Endodermal cell (in vitro differentiated cells): Measurements from ENCODE around the gene TAF8. TPM values are rescaled to one million over a fixed set of nuclear protein-coding genes. Genes with fewer than 3 reads are reported as not detected.
A peak's percentile ranks its signal among the peaks of the same experiment; 100 is the strongest.

Experiments
- DNase-seq: peaks from one replicate; pipeline ENCODE4 v3.0.0-alpha.2; 2017
- H3K27ac ChIP-seq: 2 replicates; pipeline ENCODE4 v1.5.1; 2013; ENCODE audit warnings: mild to moderate bottlenecking, low read depth, low read length, moderate library complexity
- H3K27me3 ChIP-seq: 2 replicates; pipeline ENCODE4 v1.6.1; 2013; ENCODE audit warnings: mild to moderate bottlenecking, low read length, moderate library complexity; ENCODE audit not compliant: insufficient read depth, control insufficient read depth, poor library complexity, severe bottlenecking
- H3K36me3 ChIP-seq: 2 replicates; pipeline ENCODE4 v1.7.0; 2013; ENCODE audit warnings: mild to moderate bottlenecking, low read length, moderate library complexity; ENCODE audit not compliant: control insufficient read depth, insufficient read depth
- H3K4me1 ChIP-seq: one replicate; pipeline ENCODE4 v1.7.0; 2013; ENCODE audit warnings: low read length; ENCODE audit not compliant: control insufficient read depth, insufficient read depth
- H3K4me3 ChIP-seq: 2 replicates; pipeline ENCODE4 v1.5.1; 2013; ENCODE audit warnings: mild to moderate bottlenecking, low read length, moderate library complexity
- H3K9ac ChIP-seq: 2 replicates; pipeline ENCODE4 v1.6.1; 2013; ENCODE audit warnings: mild to moderate bottlenecking, low read length, moderate library complexity; ENCODE audit not compliant: poor library complexity, severe bottlenecking; ENCODE audit errors: extremely low read depth
- H3K9me3 ChIP-seq: 2 replicates; pipeline ENCODE4 v1.6.1; 2013; ENCODE audit warnings: mild to moderate bottlenecking, low read length, moderate library complexity; ENCODE audit not compliant: control insufficient read depth
- H3K27ac Mint-ChIP-seq: 2 replicates; pipeline ENCODE4 v1.8.0; 2020; ENCODE audit warnings: mixed read lengths
- H3K27me3 Mint-ChIP-seq: 2 replicates; pipeline ENCODE4 v1.8.0; 2021; ENCODE audit warnings: mild to moderate bottlenecking, mixed read lengths; ENCODE audit not compliant: insufficient read depth
- H3K36me3 Mint-ChIP-seq: 2 replicates; pipeline ENCODE4 v1.8.0; 2020; ENCODE audit warnings: low read depth, mixed read lengths
- H3K4me1 Mint-ChIP-seq: 2 replicates; pipeline ENCODE4 v1.8.0; 2020; ENCODE audit warnings: mixed read lengths
- H3K4me3 Mint-ChIP-seq: 2 replicates; pipeline ENCODE4 v1.8.0; 2020; ENCODE audit warnings: mild to moderate bottlenecking, moderate library complexity, mixed read lengths
- H3K9me3 Mint-ChIP-seq: 2 replicates; pipeline ENCODE4 v1.8.0; 2020; ENCODE audit warnings: mild to moderate bottlenecking, mixed read lengths
- WGBS, 2 experiments: methylation state at CpG; one replicate each; pipeline versions ENCODE4 v1.1.5 to v1.1.7; 2013; ENCODE audit warnings: missing lambda C conversion rate in 2 of 2, mixed read lengths in 1 of 2; ENCODE audit not compliant: insufficient coverage in 1 of 2, insufficient read length in 1 of 2; 5-methylcytosine and 5-hydroxymethylcytosine counted together
- total RNA-seq, 2 donors: library from RNA; stranded (reverse); fragmentation: NEBNext Ultra II Directional in 1 of 2; extraction: Animal tissue kit (Norgen Biotek cat#: 25700) in 1 of 2; gene quantifications; 2 replicates in 1 of 2; 3 replicates in 1 of 2; pipeline ENCODE4 v1.2.1, GENCODE V29; 2021
- TF ChIP-seq, protein P1 (sequence below): fragments of 200-600 bp; sonication (generic); conservative IDR thresholded peaks from 2 replicates; pipeline ENCODE4 v1.5.0; 2021; ENCODE audit warnings: antibody characterized with exemption, mild to moderate bottlenecking

Gene TAF8
- total RNA-seq, 2 donors from 2014 or later = 27.9 to 31.0 TPM

DNA sequence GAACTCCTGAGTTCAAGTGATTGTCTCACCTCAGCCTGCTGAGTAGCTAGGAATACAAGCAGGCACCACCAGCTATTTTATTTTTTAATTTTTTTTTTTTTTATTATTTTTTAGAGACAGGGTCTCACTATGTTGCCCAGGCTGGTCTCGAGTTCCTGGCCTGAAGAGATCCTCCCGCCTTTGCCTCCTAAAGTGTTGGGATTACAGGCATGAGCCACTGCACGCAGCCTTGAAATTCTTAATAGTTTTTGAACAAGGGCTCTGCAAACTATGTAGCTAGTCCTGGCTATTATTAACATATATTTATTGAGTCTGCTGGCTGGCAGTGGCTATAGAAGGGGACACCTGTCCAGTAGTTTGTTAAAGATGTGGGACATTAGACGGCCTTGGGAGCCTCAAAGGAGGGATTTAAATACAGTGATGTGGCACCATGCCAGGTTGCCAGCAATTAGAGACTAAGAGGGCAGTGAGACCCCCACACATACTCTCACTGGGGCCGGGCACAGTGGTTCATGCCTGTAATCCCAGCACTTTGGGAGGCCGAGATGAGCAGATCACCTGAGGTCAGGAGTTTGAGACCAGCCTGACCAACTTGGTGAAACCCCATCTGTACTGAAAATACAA, 21.1 kb upstream of the TAF8 start:
- H3K9me3 ChIP-seq = no peaks in the 10 kb centered on the region
- H3K27ac ChIP-seq = no peak overlapping the region
- H3K27ac Mint-ChIP-seq = peak overlapping the region; percentile 91
- peaks cover 25% of the 10 kb centered on the region for H3K4me1 Mint-ChIP-seq
- no peaks in the 10 kb centered on the region for H3K27me3 ChIP-seq
- 90 to 100% methylated on average over 4 to 6 of the region's 6 CpGs for WGBS, 2 experiments
- H3K9me3 Mint-ChIP-seq = no peaks in the 10 kb centered on the region
- H3K36me3 ChIP-seq = no peaks in the 10 kb centered on the region
- H3K27me3 Mint-ChIP-seq = peaks cover 3% of the 10 kb centered on the region
- H3K36me3 Mint-ChIP-seq = no peaks in the 10 kb centered on the region
- no peak overlapping the region for H3K4me3 Mint-ChIP-seq
- H3K9ac ChIP-seq = peak overlapping the region; percentile 44
- DNase-seq = no peak
- no peak overlapping the region for H3K4me3 ChIP-seq
- TF ChIP-seq, protein P1, sequence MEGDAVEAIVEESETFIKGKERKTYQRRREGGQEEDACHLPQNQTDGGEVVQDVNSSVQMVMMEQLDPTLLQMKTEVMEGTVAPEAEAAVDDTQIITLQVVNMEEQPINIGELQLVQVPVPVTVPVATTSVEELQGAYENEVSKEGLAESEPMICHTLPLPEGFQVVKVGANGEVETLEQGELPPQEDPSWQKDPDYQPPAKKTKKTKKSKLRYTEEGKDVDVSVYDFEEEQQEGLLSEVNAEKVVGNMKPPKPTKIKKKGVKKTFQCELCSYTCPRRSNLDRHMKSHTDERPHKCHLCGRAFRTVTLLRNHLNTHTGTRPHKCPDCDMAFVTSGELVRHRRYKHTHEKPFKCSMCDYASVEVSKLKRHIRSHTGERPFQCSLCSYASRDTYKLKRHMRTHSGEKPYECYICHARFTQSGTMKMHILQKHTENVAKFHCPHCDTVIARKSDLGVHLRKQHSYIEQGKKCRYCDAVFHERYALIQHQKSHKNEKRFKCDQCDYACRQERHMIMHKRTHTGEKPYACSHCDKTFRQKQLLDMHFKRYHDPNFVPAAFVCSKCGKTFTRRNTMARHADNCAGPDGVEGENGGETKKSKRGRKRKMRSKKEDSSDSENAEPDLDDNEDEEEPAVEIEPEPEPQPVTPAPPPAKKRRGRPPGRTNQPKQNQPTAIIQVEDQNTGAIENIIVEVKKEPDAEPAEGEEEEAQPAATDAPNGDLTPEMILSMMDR = no peak
- H3K4me1 ChIP-seq = peaks cover 10% of the 10 kb centered on the region

DNA sequence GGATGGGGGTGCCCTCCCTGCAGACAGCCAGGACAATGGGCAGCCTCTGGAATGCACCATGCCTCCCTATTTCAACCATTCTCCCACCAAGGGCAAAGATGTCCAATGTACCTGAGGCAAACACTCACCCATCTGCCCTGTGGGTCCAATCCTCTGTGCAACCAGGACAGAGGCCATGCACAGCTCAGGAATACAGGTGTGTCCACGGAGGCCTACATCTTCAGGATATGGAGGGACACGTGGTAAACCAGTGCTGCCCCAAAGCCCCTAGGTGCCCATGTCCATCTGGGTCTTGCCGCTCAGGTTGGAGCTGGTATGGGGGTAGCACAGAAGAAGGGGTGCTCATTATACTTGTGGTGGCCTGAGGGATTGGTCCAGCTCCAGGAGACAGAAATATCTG, 20.4 kb upstream of the TAF8 start:
- TF ChIP-seq, protein P1 = no peak
- Histone ChIP-seq H3K4me1 (peaks cover 10% of the 10 kb centered on the region), H3K9ac (no peak overlapping the region), H3K9me3 (no peaks in the 10 kb centered on the region), H3K4me3 (no peak overlapping the region), H3K27me3 (no peaks in the 10 kb centered on the region), H3K36me3 (no peaks in the 10 kb centered on the region), H3K27ac (no peak overlapping the region)
- H3K4me1 Mint-ChIP-seq = peaks cover 25% of the 10 kb centered on the region
- no peak overlapping the region for H3K4me3 Mint-ChIP-seq
- peaks cover 3% of the 10 kb centered on the region for H3K27me3 Mint-ChIP-seq
- peak overlapping the region; percentile 88 for H3K27ac Mint-ChIP-seq
- H3K9me3 Mint-ChIP-seq = no peaks in the 10 kb centered on the region
- no peaks in the 10 kb centered on the region for H3K36me3 Mint-ChIP-seq
- 83 to 95% methylated on average over 2 to 3 of the region's 3 CpGs for WGBS, 2 experiments
- no peak for DNase-seq

DNA sequence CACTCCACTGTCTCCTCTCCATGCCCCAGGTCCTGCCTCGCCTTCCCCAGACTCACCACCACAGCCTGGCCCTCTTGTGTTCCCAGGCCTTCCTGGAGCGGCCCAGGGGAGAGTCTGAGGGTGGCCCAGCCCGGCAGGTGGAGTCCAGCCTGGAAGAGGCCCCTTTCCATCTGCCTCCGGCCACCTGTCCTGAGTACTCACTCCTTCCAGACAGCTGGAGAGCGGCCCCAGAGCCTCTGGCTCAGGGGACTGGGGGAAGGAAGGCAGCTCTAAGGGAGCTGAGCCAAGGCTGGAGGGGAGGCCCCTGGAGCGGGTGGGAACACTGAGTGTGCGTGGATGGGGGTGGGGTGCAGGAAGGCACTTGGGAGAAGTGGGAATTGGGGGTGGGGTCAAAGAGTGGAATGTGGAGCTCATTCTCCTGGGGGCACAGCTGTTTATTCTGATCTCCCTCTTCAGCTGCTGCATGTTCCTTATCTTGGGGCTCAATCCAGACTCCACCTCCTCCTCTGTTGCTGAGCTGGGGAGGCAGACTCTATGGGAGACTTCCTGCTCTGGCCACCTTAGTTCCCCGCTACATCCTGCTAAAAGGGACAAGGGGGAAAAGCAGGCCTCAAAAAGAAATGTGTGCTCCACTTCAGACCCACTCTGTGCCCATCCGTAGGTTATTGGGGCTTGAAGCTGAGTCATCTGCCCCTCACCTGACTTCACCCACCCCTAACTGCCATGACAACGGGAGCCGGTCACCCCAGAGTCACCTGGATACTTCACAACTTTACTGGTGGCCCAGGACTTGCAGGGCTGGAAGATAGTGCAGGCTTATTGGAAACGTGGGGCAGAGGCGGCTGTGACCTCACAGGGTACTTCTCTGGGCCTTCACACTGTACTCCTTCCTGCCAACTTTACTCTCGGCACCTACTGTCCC, 19.5 kb upstream of the TAF8 start:
- H3K9ac ChIP-seq = no peak overlapping the region
- no peaks in the 10 kb centered on the region for H3K9me3 ChIP-seq
- peaks cover 5% of the 10 kb centered on the region for H3K27me3 Mint-ChIP-seq
- TF ChIP-seq, protein P1 = no peak
- no peaks in the 10 kb centered on the region for H3K27me3 ChIP-seq
- WGBS, 2 experiments = 82 to 85% methylated on average over 2 to 14 of the region's 14 CpGs
- H3K36me3 ChIP-seq = no peaks in the 10 kb centered on the region
- H3K27ac Mint-ChIP-seq = peak overlapping the region; percentile 88
- no peak overlapping the region for H3K27ac ChIP-seq
- peaks cover 10% of the 10 kb centered on the region for H3K4me1 ChIP-seq
- H3K4me3 Mint-ChIP-seq = no peak overlapping the region
- no peak overlapping the region for H3K4me3 ChIP-seq
- no peaks in the 10 kb centered on the region for H3K9me3 Mint-ChIP-seq
- no peaks in the 10 kb centered on the region for H3K36me3 Mint-ChIP-seq
- peaks cover 25% of the 10 kb centered on the region for H3K4me1 Mint-ChIP-seq
- peak; percentile 73 for DNase-seq
